ENCODE results near the gene CEP78. TPM values are rescaled to one million over a fixed set of nuclear protein-coding genes. Genes with fewer than 3 reads are reported as not detected.

Gene CEP78
- total RNA-seq, 6 experiments from 2014 or later: 19.4 to 27.5 (median 23.6) TPM

- H3K36me3 Mint-ChIP-seq (ENCODE audit: low read depth): peaks cover 4% of the 10 kb centered on the region; the same call in 1 of the 2 replicates
- H3K4me1 Mint-ChIP-seq (ENCODE audit: low read depth): peaks cover 16% of the 10 kb centered on the region
- H3K9me3 Mint-ChIP-seq: no peaks in the 10 kb centered on the region
- DNase-seq: no peak
- peak overlapping the region; percentile 34; the same call in 1 of the 2 replicates for H3K27ac Mint-ChIP-seq
- H3K27me3 Mint-ChIP-seq (ENCODE audit: insufficient read depth): no peaks in the 10 kb centered on the region; the same call in 1 of the 2 replicates
- H3K4me3 Mint-ChIP-seq: peak overlapping the region; percentile 40; the same call in 1 of the 2 replicates
- TF ChIP-seq, protein P1, sequence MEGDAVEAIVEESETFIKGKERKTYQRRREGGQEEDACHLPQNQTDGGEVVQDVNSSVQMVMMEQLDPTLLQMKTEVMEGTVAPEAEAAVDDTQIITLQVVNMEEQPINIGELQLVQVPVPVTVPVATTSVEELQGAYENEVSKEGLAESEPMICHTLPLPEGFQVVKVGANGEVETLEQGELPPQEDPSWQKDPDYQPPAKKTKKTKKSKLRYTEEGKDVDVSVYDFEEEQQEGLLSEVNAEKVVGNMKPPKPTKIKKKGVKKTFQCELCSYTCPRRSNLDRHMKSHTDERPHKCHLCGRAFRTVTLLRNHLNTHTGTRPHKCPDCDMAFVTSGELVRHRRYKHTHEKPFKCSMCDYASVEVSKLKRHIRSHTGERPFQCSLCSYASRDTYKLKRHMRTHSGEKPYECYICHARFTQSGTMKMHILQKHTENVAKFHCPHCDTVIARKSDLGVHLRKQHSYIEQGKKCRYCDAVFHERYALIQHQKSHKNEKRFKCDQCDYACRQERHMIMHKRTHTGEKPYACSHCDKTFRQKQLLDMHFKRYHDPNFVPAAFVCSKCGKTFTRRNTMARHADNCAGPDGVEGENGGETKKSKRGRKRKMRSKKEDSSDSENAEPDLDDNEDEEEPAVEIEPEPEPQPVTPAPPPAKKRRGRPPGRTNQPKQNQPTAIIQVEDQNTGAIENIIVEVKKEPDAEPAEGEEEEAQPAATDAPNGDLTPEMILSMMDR (IDR thresholded peaks at IDR 0.05): no peak
These were observed 2.5 kb downstream of the CEP78 start for GRCh38 chr9:78238046-78239038.

DNA sequence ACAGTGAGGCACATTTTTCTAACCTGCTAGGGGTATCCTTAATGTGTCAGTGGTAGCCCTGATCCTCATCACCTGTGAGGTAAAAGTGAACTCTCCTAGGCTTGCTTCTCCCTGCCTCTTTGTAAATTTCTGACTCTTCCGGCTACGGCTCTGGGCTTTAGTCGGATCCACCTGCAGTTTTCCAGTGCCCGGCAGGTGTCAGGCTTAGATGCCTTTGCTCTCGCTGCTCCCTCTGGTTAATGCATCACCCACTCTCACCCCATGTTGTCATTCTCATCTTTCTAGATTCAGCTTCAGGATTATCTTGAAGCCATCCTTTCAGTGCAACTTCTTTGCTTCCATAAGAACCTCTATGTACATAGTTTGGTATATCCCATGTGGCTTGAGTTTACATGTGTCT lies 3.6 kb downstream of the CEP78 start:
- no peaks in the 10 kb centered on the region; the same call in 1 of the 2 replicates for H3K27me3 Mint-ChIP-seq (ENCODE audit: insufficient read depth)
- no peak for DNase-seq
- H3K36me3 Mint-ChIP-seq (ENCODE audit: low read depth): peaks cover 4% of the 10 kb centered on the region; the same call in 1 of the 2 replicates
- H3K4me3 Mint-ChIP-seq: no peak overlapping the region
- H3K4me1 Mint-ChIP-seq (ENCODE audit: low read depth): peaks cover 16% of the 10 kb centered on the region
- no peak overlapping the region for H3K27ac Mint-ChIP-seq
- no peaks in the 10 kb centered on the region for H3K9me3 Mint-ChIP-seq
- TF ChIP-seq, protein P1 (IDR thresholded peaks at IDR 0.05): no peak

- TF ChIP-seq, protein P1 (IDR thresholded peaks at IDR 0.05): no peak
- DNase-seq: no peak
- Mint-ChIP-seq H3K27me3 (ENCODE audit: insufficient read depth) (no peaks in the 10 kb centered on the region), H3K4me3 (no peak overlapping the region), H3K9me3 (no peaks in the 10 kb centered on the region), H3K36me3 (ENCODE audit: low read depth) (peaks cover 4% of the 10 kb centered on the region; the same call in 1 of the 2 replicates), H3K27ac (no peak overlapping the region), H3K4me1 (ENCODE audit: low read depth) (peaks cover 16% of the 10 kb centered on the region)
These were observed 6.2 kb downstream of the CEP78 start for GRCh38 chr9:78242041-78242440.

DNA sequence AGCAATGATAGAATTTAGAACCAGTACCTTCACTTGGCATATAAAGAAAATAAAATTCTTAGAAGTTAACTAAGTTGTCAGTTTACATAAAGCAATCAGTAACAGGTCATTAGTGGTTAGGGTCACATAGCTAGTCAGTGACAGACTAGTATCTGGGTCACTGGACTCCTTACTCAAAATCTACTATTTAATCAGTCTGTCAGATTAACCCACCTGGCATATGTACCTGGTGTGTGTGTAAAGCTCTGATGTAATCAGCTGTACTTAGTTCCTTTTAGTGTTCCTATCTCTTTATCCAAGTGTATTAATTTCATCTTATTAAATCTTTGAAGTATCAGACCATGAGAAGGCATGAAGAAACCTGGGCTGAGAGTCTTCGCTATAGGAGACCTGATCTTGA lies 7.3 kb downstream of the CEP78 start:
- Mint-ChIP-seq H3K27me3 (ENCODE audit: insufficient read depth) (no peaks in the 10 kb centered on the region), H3K4me1 (ENCODE audit: low read depth) (peaks cover 5% of the 10 kb centered on the region), H3K9me3 (no peaks in the 10 kb centered on the region), H3K27ac (no peak overlapping the region), H3K36me3 (ENCODE audit: low read depth) (peaks cover 4% of the 10 kb centered on the region; the same call in 1 of the 2 replicates), H3K4me3 (no peak overlapping the region)
- TF ChIP-seq, protein P1 (IDR thresholded peaks at IDR 0.05): no peak
- no peak for DNase-seq

DNA sequence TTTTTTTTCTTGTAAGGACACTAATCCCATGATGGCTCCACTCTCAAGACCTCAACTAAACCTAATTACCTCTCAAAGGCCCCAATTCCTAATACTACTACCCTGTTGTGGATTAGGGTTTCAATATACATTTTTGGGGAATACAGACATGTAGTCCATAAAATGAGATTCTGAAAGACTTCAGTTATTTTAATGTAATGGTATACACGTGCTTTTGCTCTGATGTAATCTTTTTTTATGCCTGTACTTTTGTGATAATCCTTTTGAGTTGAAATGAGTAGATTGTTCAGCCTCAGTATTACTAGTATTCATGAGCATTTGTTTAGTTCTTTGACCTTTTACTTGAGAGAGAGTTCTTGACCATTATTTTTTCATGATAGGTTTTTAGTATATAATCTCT lies 9.5 kb downstream of the CEP78 start:
- H3K4me3 Mint-ChIP-seq: no peak overlapping the region
- H3K9me3 Mint-ChIP-seq: no peaks in the 10 kb centered on the region
- H3K27ac Mint-ChIP-seq: no peak overlapping the region
- DNase-seq: no peak
- TF ChIP-seq, protein P1 (IDR thresholded peaks at IDR 0.05): no peak
- peaks cover 6% of the 10 kb centered on the region; the same call in 1 of the 2 replicates for H3K36me3 Mint-ChIP-seq (ENCODE audit: low read depth)
- no peaks in the 10 kb centered on the region for H3K4me1 Mint-ChIP-seq (ENCODE audit: low read depth)
- no peaks in the 10 kb centered on the region for H3K27me3 Mint-ChIP-seq (ENCODE audit: insufficient read depth)
